Fibroblast of villous mesenchyme (primary cell): ENCODE data around the gene PLEKHH1. TPM values are rescaled to one million over a fixed set of nuclear protein-coding genes. Genes with fewer than 3 reads are reported as not detected.
A peak's percentile ranks its signal among the peaks of the same experiment; 100 is the strongest.

ENCODE experiments used
- DNase-seq: peaks from one replicate; pipeline ENCODE4 v3.0.0-alpha.2; 2010; ENCODE audit warnings: low read depth
- H3K4me3 ChIP-seq: 2 replicates; pipeline ENCODE4 v1.5.1; 2011; ENCODE audit warnings: low read depth, mild to moderate bottlenecking, low read length
- total RNA-seq: library from RNA; depleted of rRNA; stranded (reverse); fragments of >200 nt; gene quantifications from 2 replicates; pipeline ENCODE4 v1.2.3, GENCODE V29; 2012
- TF ChIP-seq, protein P1 (sequence below): IDR thresholded peaks from 2 replicates; pipeline ENCODE4 v1.5.1; 2012; ENCODE audit warnings: low read depth, mild to moderate bottlenecking, low read length; ENCODE audit not compliant: insufficient read depth

The PLEKHH1 gene
- 0.43 and 0.64 TPM in 2 replicates for total RNA-seq

DNA sequence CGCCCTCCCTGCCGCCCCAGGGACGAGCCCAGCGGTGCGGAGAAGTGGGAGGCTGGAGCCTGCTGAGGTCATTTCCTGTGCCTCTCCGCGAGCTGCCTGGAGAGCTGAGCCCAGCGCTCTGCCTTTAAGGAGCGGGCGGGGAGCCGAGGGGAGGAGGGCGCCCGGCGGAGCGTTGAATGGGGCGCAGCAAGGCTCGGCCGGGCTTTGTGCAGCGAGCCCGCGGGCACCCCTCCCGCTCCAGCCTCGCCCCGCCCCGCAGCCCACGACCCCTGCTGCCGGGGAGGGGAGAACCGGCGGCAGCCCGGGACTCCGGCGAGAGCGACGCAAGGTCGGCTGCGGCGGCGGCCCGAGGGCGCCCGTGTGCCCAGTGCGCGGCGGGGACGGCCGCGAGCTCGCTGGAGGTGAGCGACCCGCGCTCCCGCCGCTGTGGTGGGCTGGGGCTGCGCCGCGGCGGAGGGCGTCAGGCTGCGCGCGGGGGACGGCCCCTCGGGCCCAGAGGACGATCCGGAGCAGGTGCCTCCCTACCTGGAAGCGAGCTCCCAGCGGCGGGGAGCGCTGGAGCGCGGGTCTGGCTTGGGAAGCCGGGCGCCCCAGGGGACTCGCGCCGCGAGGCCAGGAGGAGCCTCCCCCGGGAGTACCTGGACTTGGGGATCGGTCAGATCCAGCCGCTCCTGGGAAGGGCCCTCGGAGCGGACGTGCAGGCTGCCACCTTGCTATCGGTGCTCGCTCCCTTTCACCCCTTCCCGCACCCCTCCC, at the start of gene PLEKHH1:
PLEKHH1 (plus strand) TSS at position 293 of the 756 bp plus-strand sequence. CDS start 8,578 bp downstream, outside the sequence.
- DNase-seq: peak; percentile 71

DNA sequence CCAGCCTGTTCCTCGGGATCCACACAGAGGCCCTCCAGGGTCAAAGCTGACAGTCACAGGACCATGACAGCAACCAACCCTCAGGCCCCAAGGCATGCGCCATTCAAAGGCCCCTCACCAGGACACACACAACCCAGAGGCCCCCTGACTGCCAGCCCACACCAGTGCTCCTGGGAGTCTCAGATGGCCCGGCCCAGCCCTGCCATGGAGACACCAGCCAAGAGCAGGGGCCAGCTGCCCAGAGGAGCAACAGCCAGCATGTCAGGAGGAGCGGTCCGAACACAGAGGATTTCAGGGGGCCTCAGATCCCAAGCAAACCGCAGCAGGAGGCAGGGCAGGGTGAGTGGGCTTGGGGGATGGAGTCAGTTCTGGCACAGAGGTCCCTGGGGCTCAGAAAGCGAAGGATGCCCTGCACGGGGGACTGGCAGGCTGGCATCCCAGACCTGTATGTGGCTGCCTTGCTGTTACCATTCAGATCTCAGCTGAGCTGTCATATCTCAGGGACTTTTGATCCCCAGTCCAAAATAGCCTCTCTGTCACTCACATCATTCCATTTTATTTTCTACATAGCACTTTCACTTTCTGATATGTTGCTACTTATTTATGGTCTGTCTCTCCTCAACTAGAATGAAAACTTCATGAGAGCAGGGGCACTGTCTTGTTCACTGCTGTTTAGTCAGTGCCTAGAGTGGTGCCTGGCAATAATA, 49.4 kb upstream of the PLEKHH1 start:
- TF ChIP-seq, protein P1, sequence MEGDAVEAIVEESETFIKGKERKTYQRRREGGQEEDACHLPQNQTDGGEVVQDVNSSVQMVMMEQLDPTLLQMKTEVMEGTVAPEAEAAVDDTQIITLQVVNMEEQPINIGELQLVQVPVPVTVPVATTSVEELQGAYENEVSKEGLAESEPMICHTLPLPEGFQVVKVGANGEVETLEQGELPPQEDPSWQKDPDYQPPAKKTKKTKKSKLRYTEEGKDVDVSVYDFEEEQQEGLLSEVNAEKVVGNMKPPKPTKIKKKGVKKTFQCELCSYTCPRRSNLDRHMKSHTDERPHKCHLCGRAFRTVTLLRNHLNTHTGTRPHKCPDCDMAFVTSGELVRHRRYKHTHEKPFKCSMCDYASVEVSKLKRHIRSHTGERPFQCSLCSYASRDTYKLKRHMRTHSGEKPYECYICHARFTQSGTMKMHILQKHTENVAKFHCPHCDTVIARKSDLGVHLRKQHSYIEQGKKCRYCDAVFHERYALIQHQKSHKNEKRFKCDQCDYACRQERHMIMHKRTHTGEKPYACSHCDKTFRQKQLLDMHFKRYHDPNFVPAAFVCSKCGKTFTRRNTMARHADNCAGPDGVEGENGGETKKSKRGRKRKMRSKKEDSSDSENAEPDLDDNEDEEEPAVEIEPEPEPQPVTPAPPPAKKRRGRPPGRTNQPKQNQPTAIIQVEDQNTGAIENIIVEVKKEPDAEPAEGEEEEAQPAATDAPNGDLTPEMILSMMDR: no peak
- H3K4me3 ChIP-seq: no peak overlapping the region
- DNase-seq: no peak

More for the DNA sequence above, at the start of gene PLEKHH1:
- TF ChIP-seq, protein P1: no peak
- peak within 1 kb of the TSS; percentile 59 for H3K4me3 ChIP-seq

DNA sequence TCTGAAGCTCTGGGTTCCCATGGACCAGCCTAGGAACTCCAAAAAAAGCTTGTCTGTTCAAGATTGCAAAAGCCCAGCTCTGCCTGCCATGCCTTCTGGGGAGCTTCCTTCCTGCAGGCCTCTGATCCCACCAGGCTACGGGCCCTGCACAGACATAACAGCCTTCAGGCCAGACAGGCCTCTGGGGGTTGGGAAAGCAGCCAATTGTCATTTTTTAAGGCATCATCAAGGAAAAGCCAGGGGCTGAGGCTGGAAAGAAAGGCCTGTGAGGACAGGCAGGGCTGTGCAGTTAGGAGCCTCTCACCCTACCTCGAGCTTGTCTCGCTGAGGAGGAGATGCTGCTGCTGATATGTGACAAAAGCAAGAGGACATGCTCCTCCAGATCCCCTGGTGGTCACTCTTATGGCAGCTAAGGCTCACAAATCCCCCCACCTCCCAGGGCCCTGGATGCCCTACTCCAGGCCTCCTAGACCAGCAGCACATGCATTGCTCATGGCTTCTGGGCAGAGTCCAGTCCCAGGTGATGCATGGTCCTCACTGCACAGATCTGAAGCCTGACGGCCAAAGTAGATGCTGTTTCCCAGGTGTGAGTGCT, 47.5 kb upstream of the PLEKHH1 start:
- TF ChIP-seq, protein P1: no peak
- no peak overlapping the region for H3K4me3 ChIP-seq
- peak; percentile 51 for DNase-seq

DNA sequence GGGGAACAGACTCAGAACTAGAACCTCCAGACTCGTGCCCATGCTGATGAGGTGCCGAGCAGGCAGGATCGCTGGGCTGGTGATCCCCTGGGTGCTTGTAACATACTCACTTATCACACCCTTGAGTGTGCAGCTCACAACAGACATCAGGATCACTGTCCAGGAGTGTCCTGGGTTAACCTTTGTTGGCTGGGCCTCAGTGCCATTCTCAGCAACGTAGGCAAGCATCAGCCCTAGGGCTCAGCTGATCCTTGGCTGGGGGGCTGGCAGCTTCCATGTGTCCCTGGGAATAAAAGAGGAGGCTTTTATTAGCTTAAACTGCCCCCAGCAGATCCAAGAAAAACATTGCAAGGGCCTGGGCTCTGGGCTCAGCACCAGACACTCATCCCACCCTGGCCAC, 46.2 kb upstream of the PLEKHH1 start:
- no peak for DNase-seq
- TF ChIP-seq, protein P1: no peak
- no peak overlapping the region for H3K4me3 ChIP-seq

DNA sequence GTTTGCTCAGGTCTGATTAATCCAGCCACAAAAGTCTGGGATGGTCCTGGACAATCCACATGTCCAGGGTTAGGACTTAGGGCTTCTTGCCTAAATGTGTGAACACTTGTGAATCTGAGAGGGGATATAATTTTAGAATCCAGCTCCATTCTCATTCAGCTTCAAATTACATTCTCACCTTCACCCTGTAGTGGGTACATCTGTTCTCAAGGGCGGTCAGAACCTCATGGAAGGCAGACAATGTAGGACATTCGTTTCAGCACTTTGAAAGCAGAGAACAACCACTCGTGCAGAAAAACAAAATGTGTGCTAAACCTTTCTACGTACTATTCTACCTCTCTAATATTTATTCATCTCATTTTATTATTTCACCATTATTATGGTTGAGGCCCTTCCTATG, 45.8 kb upstream of the PLEKHH1 start:
- H3K4me3 ChIP-seq: no peak overlapping the region
- TF ChIP-seq, protein P1: no peak
- no peak for DNase-seq

DNA sequence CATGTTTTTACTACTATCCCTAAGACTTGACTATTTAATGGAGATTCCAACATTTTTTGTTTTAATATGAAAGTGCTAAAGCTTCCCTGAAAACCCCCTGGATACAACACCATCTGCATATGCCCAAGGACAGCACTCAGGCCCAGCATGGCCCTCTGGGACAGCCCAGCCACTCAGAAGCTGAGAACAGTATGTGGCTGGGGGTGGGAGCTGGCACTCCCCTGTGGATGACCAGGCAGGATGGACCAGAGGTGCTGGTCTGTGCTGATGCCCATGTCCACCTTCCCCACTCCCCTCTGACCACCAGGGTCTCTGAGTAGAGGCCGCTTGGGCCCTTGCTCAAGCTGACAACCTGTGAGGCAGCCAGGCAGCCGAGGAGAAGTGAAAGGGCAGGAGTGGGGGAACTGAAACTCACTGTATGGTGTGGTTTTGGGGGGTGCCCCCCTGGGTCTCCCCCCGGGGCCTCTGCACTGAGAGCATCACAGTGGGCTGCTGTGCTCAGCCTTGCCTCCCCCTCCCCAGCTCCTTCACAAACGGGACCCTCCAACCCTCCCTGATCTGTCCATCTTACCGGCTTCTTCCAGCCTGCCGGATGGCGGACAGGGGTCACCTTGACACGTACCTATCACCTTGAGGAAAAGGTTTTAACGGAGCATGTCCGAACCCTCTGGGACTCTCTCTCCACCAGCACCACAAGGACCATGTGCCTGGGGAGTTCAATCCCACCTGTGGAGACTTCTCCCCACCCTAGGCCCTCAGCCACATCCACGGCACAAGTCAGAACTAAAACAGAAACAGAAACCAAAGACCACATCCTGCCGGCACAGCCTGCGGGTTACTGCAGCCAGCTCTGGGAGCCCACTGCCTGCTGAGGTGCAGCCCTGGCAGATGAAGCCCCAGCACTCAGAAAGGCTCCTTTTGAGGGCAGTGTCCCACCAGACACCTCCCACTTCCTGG, 44.9 kb upstream of the PLEKHH1 start, which contains the start of gene TMEM229B:
TMEM229B (minus strand) TSS at position 785 of the 957 bp plus-strand sequence. CDS start 14,798 bp downstream, outside the sequence.
- no peak within 1 kb of the TSS for H3K4me3 ChIP-seq
- TF ChIP-seq, protein P1: no peak
- DNase-seq: peak; percentile 38
